Glomerular endothelial cell (primary cell): ENCODE data around the gene NEK9. TPM values are rescaled to one million over a fixed set of nuclear protein-coding genes. Genes with fewer than 3 reads are reported as not detected.

ENCODE experiments used
- DNase-seq: peaks from one replicate; pipeline ENCODE4 v3.0.0-alpha.2; 2011; ENCODE audit warnings: low read depth, low spot score; ENCODE audit errors: extremely low read depth
- total RNA-seq: library from RNA; depleted of rRNA; stranded (reverse); fragments of >200 nt; gene quantifications from 2 replicates; pipeline ENCODE4 v1.2.3, GENCODE V29; 2015

The NEK9 gene
- total RNA-seq, 1 donor from 2014 or later: 35.8 TPM

DNA sequence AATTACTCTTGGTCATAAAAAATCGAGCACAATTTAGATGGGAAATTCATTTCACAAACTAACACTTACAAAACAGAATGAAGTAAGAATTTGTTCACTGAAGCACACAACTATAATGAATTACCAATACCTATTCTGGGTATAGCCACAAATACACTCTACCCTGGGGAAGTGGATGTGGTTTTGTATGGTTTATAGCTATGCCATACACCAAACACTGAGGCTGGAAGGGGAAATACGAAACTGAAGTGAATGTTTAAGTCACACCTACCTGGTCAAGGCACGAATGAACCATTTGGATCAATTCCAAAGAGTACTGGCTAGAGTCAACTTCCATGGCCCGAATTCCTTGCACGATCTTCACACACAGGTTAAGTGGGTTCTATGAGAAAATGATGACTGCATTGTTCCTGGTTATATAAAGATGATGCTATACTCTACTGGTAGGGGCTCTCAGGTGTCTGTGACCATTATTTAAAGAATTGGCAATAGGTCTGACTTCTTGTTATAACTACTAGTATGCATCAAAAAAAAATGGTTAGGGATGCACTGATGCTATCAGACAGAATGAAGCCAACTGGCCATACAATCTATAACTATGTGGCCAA lies 12.8 kb downstream of the NEK9 start:
- DNase-seq: no peak

DNA sequence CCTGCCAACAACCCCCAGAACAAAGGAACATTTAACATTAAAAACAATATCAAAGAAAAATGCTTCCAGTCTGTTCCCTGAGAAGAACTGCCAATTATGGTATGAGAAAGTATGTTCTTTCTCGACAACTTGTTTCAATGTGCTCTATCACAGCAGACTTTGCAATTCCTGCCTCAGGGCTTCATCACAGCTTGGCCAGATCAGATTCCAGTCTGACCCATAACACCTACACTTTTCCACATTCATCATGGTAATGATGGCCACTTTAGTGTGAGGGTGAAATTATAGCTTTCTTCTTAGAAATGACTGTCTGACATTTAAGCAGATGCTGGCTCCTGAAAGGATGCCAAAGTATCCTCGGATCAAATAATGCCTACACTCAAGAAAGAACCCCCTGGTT lies 17.0 kb downstream of the NEK9 start:
- no peak for DNase-seq

DNA sequence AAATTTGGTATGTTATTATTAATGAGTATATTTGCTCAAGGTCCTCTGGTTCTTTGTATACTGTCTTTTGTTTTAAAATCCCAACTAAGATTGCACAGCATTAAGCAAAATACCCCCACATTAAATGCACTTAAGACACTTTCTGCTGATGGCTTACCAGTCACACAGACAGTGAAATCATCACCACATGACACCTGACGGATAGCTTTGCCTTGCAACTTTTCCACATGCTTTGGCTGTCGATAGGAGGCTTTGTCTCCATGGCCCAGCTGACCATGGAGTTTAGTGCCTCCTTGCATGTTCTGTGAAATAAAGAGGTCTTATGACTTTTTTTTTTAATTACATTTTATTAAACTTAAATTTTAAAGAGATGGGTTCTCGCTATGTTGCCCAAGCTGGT lies 19.7 kb downstream of the NEK9 start:
- DNase-seq: no peak

DNA sequence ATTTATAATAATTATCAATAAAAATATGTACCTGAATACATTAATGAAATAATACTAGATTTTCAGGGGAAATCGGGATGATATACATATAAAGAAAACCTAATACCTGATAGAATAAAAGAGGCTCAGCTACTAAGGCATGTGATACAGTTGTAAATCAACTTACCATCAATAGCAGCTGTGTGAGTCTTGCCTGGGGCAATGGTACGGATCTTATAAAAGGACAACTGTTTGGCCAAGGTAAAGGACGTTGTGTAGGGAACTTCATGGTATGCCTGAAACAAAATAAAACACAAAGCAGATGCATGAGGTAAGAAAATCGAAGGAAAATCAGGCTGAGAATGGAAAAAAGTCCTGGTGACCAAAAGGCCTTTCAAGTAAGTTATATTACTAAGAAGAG lies 25.4 kb downstream of the NEK9 start:
- DNase-seq: no peak

- no peak for DNase-seq
Observed at GRCh38 chr14:75098682-75099081, 28.2 kb downstream of the NEK9 start.

DNA sequence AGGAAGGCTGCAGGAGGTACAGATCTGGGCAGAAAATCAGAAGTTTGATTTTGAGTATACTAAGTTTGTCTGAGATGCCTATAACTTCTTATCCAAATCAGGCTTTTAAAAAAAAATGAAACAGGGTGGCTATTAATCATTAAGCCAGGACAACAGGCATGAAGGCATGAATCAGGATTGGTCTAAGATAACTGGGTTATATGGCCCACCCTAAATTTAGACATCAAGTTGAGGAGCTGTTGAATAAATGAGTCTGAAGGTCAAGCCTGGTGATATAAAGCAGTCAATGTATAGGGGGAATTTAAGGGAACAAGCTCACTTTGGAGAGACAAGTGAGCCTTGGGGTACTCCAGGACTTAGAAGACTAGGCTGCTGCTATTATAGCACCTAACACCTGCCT lies 28.6 kb downstream of the NEK9 start:
- no peak for DNase-seq

DNA sequence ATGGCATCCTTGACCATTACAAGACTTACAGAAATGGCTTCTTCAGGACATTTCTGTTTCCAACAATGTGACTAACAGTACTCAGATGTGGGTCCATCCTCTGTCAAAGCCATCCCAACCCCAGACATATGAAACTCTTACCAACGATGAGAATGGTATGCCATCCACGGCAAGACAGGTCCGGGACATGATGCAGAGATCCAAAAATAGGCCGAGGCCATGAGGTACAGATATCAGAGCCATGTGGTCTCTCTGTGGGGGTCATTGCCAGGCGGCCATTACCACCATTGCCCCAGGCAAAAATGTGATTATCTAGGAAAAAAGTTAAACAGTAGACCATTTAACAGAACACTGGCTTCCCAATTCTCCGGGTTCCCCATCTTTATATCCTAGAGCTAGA lies 29.9 kb downstream of the NEK9 start:
- no peak for DNase-seq

- no peak for DNase-seq
Observed at GRCh38 chr14:75095690-75096089, 31.2 kb downstream of the NEK9 start.

DNA sequence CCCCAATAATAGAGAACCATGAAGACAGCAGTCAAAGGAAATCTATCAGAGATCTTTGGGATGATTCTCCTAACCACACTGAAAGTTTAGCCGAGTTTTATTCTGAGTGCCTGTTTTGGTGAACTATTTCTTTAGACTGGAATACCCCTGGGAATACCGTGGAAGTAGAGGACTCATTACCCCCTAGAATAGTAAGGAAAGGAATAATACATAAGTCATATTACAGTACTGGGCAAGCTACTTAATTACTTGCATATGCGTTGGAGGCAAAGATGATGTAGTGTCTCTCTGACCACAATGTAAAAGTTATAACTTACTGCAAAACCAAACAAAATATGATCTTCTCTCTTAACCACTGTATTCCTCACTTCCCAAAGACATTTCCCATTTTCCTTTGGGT lies 32.0 kb downstream of the NEK9 start:
- no peak for DNase-seq

DNA sequence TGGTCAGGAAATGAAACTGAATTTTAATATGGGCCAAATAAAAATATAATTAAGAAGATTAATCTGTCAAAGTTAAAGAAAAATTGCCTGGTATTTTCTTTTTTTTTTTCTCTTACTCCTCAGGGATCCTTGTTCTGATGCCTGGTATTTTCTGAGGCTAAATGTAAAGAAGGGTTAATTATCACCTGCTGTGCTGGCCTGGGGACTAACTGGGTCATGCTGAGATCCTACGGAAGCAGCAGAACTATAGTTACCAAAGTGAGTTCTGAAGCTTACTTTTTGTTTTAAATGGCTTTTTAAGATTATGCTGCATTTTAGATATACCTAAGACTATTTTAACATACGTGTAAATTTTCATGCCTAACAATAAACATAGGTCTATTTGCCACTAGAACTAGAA lies 34.1 kb downstream of the NEK9 start:
- no peak for DNase-seq

GRCh38 chr14:75091251-75091650 lies 35.6 kb downstream of the NEK9 start:
- DNase-seq: no peak

GRCh38 chr14:75090353-75090752 lies 36.5 kb downstream of the NEK9 start:
- DNase-seq: no peak

- DNase-seq: peak; percentile 37
Observed at GRCh38 chr14:75088566-75089373, 38.1 kb downstream of the NEK9 start.

DNA sequence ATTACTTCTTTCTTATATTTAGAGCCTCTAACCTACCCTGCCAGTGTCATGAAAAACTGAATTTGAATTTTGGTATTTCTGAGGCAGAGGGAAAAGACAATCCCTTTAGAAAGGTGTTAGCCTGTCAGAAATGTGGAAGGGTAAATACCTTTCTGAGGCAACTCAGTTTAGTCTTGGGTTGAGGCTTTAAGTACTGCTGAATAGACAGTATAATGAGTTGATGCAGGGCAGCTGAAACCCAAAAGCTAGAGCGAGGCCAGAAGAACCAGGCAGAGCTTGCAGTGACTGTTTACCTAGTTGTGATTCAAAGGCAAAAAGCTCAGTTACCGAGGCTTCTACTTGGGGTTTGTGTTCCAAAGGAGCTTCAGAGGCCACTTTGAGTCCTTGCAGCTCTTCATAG lies 38.7 kb downstream of the NEK9 start:
- DNase-seq: no peak

DNA sequence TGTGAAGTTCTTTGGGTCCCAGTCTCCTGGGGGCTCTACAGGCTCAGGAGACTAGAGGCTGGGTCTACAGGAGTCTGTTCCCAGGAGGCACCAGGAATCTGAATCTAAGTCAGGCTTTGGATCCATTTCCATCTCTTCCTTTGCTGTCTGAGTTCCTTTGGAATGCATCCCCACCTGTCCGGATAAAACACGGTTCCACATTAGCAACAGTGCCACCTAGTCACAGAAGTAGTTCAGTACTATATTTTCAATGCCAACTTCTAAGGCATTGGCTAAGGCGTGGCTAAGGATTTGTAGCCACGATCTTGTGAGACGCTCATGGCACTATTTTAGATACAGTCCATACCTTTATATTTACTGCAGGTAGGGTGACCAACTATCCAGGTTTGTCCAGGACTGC lies 42.3 kb downstream of the NEK9 start:
- DNase-seq: no peak

GRCh38 chr14:75083271-75083670 lies 43.6 kb downstream of the NEK9 start:
- DNase-seq: no peak

DNA sequence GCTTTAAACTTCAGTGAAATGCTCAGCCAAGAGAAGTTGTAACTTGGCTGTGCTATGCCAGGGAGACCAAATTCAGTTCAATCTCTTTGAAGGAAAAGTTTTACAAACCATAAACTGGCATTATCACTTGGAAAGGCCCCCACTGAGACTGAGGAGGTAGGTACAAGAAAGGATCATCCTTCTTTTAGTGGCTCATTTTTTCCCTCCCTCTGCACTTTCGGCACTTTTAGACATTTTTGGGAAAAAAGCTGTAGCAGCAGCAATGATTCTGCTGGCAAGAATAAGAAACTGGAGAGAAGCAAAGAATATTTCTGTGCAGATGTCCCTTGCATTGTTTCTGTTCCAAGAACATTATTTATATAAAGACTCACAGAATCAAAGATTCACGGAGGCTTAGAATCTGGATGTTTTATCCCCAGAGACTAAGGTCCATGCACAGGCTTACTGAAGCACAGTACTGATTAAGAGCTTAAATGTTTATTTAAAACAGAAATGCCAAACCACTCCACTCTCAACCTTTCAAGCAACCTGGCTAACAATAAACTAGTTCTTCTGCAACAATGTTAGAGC lies 45.1 kb downstream of the NEK9 start:
- DNase-seq: no peak

- DNase-seq: no peak
Observed at GRCh38 chr14:75079521-75079920, 47.3 kb downstream of the NEK9 start.

DNA sequence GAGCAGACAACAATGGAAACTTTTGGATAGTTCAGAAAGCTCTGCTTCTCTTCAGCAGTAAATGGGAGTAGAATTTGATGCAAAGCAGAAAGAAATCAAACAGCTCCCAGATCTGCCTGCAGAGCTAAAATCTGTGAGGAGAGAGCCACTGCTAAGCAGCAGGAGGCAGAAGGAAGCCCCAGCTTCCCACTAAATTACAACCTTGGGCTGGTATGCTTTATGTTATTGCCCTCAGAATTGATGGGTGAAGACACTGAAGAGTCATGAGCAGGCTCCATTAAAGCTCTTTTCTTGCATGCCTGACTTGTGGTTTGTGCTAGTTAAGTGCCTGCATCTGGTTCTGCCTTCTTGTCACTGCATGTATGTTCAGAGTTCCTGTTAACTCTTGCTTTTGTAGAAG lies 49.1 kb downstream of the NEK9 start:
- no peak for DNase-seq

GRCh38 chr14:75070383-75070782 lies 56.5 kb downstream of the NEK9 start:
- DNase-seq: no peak

DNA sequence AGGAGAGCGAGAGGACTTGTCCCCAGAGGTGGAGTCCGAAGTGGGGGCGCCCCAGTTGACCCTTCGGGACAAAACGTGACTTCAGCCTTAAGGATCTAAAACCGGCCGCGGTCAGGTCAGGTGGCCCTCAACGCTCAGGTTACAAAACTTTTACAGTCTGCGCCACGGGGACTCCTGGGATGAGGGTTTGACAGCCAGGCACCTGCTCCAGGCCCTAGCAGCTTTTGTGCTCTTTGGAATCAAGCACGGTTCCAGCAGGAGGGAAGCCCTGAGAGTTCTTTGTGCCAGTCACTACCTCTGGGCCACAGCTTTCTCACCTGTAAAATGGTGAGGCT lies 57.1 kb downstream of the NEK9 start:
- DNase-seq: no peak

DNA sequence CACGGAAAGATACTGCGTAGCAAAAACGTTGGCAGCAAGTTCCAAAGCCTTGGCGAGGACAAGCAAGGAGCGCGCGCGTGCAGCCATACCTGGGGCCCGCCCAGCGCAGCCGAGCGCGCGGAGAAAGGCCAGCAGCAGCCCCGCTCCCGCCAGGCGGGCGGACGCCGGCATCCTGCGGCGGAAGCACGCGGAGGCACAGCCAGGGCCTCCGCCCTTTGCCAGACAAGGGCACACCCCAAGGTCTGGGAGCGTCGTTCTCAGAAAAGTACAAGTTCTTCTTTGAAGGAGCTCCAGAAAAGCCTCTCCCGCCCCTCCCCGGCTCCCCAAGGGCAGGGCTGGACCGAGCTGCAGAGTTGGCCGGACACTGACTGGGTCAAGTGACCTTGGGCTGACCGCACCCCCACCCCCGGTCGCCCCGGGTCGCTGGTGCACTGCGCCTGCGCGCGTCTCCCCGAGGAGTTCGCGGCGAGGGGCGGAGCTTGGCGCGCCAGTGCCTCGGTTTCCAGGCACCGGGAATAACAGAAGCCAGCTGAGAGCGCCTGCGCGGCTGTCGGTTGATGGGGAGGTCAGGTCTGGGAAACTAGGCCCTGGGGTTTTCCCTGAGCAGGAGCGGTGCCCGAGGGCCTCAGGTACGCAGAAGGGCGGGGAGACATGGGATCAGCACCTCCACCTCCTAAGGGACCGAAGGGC lies 57.6 kb downstream of the NEK9 start, which contains the start of gene ZC2HC1C:
Gene ZC2HC1C, plus strand, starts transcription at position 521 of the 690 bp plus-strand sequence. CDS start 933 bp downstream, outside the sequence.
- no peak for DNase-seq
